ENCODE measurements around the gene DDIAS.
A peak's percentile ranks its signal among the peaks of the same experiment; 100 is the strongest.
"Not testable (repeated sequence)": the region's sequence is repeated elsewhere in the genome, so short reads cannot be mapped to it uniquely, and the experiment has no call there.

The DDIAS gene

GRCh38 chr11:82892611-82893169 lies 8.8 kb upstream of the DDIAS start:
- DNase-seq: no peak

DNA sequence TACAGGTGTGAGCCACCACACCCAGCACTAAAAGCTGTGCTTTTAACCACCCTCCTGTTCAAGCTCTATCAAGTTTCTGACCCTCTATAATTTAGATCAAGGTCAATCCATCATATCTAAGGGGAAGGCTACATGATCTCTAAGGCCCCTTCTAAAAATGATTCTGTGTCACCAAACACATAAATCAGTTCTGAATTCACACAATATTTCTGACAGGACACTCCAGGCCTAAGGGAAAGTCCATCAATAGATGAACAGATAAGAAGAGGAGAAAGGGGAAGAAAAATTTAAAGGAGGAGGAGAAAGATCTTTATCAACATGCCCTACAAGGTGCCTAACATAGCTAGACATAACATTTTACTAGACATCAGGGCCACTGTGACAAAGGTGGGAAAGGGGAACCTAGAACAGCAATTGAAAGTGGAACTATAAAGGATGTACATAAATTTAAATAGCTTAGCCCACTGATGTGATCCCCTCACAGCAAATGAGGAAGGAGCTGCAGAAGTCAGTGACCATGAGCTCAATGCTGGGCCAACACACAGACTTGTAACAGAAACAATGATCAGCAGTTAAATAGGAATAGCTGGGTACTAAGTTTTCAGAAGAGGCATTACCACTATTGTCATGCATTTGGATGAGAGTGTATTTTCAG lies 6.0 kb upstream of the DDIAS start:
- no peak for DNase-seq

- no peak for DNase-seq
Measured at GRCh38 chr11:82896183-82896582, 5.4 kb upstream of the DDIAS start.

DNA sequence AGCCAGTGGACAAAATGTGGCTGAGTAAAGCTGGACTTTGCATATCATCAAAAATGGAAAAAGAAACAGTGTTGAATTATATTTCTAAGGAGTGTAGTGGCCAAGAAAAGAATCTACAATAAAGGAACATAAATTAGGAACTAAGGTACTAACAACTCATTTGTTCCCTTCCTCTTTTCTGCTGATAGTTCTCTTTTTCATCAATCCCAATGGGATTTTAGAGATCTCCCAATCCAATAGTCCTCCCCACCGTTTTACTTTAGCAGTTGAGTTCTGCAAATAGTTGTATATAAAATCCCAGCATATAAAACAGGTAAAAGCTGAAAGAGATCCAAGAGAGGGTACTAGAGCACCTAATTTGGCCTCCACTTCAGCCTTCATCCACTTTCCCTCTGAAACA lies 3.3 kb upstream of the DDIAS start:
- no peak for DNase-seq

DNA sequence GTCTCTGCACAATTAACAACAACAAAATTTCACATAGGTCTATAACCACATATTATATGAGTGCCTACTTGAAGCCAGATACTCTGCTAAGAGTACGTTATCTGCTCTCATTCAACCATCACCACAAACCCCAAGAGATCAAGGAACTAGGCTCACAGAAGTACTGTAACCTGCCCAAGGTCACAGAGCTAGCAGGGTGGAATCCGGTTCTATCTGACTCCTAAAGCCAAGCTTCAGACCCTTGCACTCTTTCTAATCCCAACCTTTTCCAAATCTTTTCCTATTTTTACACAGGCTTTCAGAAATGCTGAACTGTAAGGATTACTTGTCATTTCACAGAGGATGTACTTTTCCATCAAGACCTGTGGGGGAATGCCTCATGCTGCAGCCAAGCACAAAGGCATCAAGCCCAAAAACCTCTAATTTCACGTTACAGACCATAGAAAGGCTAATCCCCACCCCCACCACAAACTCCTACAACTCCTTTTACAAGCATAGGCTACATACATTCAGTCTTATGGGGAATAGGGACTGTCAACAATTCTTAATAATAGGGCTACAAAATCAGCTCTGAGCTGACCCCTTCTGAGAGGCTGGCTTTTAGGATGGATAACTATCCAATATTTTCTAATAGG lies 2.2 kb upstream of the DDIAS start:
- DNase-seq: no peak

DNA sequence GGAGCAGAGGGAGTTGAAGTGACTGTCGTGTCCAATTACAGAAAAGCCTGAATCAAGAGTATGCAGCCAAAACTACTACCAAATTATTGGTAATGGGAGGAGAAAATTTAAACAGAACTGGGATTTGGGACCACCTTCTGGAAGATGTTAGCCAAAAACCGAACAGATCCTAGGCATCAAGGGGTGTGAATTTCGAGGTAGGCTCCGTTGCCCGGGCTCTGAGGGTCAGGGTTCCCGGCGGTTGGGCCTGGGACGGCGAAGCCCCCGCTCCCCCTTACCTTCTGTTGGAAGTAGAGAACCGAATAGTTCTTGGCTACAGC lies 1.6 kb upstream of the DDIAS start:
- no peak for DNase-seq

DNA sequence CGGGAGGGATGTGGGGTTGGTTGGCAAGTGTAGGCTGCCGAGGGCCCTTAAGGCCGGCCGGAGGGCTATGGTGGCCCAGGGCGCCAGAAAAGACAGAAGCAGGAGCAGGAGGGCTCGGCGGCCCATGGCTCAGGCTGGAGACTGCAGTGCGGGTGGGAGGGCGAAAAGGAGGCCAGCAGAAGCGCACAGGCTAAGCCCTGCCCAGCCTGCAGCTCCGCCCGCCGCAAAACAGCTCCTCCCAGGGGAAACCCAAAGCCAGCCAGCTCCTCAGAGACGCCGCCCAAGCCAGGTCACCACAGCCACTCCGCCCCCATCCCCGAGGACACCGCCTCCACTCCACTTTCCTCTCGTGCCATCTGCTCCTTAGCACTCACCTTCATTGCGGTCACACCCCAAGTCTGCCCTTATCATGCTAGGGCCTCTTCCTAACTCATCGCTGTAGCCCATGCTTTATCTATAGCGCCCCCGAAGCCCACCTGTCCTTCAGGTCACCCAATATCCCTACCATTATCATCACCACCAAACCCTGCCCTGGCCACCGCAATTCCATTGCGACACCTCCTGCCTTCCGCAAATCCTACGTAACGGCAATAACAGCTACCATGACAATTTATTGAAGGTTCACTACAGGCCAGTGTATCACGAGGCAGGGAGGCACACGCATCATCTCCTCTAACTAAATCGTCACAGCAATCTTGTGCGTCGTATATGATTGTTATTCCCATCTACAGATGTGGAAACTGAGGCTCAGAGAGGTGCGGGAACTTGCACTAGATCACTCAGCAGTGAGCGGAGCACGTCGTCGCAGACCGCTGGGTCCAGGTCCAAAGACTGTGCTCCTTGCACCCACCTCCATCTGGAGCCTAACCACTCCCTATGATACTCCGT lies 1.0 kb upstream of the DDIAS start, which contains the start of gene PRCP:
PRCP (minus strand) TSS at position 154 of the 888 bp plus-strand sequence; CDS start at position 126, 28 bp downstream.
- DNase-seq: peak; percentile 93

GRCh38 chr11:82901922-82902485 lies 468 bp downstream of the DDIAS start:
- DNase-seq: no peak

GRCh38 chr11:82902880-82903279 lies 1.3 kb downstream of the DDIAS start:
- DNase-seq: no peak

GRCh38 chr11:82903843-82904586 lies 2.5 kb downstream of the DDIAS start:
- no peak for DNase-seq

GRCh38 chr11:82906236-82906635 lies 4.7 kb downstream of the DDIAS start:
- no peak for DNase-seq

DNA sequence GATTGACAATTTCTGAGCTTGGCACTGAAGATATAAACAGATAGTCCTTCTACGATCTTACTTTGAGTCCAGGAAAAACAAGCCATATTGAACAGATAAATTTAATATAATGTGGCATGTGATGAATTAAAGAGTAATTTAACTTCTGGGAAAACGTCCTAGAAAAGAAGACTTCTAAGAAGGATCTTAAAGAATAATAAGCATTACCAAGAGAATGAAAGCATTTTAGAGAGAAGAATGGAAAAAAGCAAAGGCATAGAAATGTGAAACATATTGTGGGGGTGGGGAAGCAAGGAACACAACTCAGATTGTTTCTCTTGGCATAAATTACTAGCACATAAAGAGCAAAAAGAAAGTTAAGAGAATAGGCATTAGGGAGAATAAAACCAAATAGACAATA lies 5.4 kb downstream of the DDIAS start:
- DNase-seq: no peak

DNA sequence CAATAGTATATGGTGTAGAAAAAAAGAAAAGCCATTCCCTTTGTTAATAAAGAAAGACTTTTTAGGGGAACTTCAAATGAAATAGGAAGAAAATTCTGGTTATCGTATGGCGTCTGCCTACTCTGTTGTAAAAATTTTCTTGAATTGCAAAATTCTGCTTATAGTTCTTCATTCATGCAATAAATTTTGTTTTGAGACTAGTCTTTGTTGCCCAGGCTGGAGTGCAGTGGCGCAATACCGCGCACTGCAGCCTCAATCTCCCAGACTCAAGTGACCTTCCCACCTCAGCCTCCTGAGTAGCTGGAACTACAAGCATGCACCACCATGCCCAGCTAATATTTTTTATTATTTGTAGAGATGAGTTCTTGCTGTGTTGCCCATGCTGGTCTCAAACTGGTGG lies 5.8 kb downstream of the DDIAS start:
- DNase-seq: no peak

GRCh38 chr11:82908311-82908710 lies 6.8 kb downstream of the DDIAS start:
- DNase-seq: no peak

GRCh38 chr11:82909015-82909640 lies 7.6 kb downstream of the DDIAS start:
- no peak for DNase-seq

DNA sequence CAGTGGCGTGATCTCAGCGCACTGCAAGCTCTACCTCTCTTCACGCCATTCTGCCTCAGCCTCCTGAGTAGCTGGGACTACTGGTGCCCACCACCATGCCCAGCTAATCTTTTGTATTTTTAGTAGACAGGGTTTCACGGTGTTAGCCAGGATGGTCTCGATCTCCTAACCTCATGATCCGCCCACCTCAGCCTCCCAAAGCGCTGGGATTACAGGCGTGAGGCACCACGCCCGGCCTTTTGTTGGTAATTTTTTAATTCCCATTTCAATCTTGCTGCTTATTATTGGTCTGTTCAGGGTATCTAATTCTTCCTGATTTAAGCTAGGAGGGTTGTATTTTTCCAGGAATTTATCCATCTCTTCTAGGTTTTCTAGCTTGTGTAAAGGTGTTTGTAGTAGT lies 18.2 kb downstream of the DDIAS start:
- not testable (repeated sequence) for DNase-seq

DNA sequence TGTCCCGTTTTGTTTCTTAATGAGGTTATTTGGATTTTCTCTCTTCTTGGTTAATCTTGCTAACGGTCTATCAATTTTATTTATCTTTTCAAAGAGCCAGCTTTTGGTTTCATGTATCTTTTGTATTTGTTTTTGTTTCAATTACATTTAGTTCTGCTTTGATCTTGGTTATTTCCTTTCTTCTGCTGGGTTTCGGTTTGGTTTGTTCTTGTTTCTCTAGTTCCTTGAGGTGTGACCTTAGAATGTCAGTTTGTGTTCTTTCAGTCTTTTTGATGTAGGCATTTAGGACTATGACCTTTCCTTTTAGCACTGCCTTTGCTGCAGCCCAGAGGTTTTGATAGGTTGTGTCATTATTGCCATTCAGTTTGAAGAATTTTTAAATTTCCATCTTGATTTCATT lies 18.7 kb downstream of the DDIAS start:
- not testable (repeated sequence) for DNase-seq

GRCh38 chr11:82922396-82923173 lies 21.0 kb downstream of the DDIAS start:
- not testable (repeated sequence) for DNase-seq

GRCh38 chr11:82924522-82925224 lies 23.1 kb downstream of the DDIAS start:
- no peak for DNase-seq

GRCh38 chr11:82927264-82927880 lies 25.8 kb downstream of the DDIAS start:
- DNase-seq: no peak

Data from femur (tissue), 1 donor.